OCI-LY7 (cell line): ENCODE data around the gene U2SURP.

Experiments
- CTCF ChIP-seq: fragments of 200-600 bp; sonication (generic); conservative IDR thresholded peaks from 2 replicates; pipeline ENCODE4 v1.5.1; 2014; ENCODE audit warnings: mild to moderate bottlenecking, antibody characterized with exemption, low read length, moderate library complexity, mixed read lengths
- EZH2phosphoT487 ChIP-seq: fragments of 200-600 bp; sonication (generic); IDR thresholded peaks from 2 replicates; pipeline ENCODE4 v1.6.1; 2018; ENCODE audit warnings: low read depth, borderline replicate concordance, mild to moderate bottlenecking, mixed run types, antibody characterized with exemption, low read length, moderate library complexity, mixed read lengths

GRCh38 chr3:142993958-142994442, 7.4 kb upstream of the U2SURP start:
- TF ChIP-seq CTCF (peak; percentile 93), EZH2phosphoT487 (no peak)
